ENCODE results near the gene CRABP2. TPM values are rescaled to one million over a fixed set of nuclear protein-coding genes. Genes with fewer than 3 reads are reported as not detected.

The CRABP2 gene
- total and polyA plus RNA-seq, 10 donors = 1.2 to 13.1 (median 3.7) TPM

- no peak for DNase-seq
- Histone ChIP-seq H3K27ac (peak overlapping the region; percentile 67 to 87 (median 80)), H3K4me3 (peak overlapping the region in 5 of 8 donors; percentile 7 to 55 (median 17)), H3K27me3 (replicated peaks in 1 of 7) (peaks cover 0 to 25% (median 15%) of the 10 kb centered on the region in 7 donors), H3K36me3 (no peaks in the 10 kb centered on the region), H3K4me1 (peaks cover 67 to 100% (median 92%) of the 10 kb centered on the region in 6 donors), H3K9me3 (no peaks in the 10 kb centered on the region)
- TF ChIP-seq POLR2A (IDR thresholded peaks at IDR 0.05) (no peak), POLR2AphosphoS5 (IDR thresholded peaks at IDR 0.05) (no peak)
- TF ChIP-seq, protein P1, sequence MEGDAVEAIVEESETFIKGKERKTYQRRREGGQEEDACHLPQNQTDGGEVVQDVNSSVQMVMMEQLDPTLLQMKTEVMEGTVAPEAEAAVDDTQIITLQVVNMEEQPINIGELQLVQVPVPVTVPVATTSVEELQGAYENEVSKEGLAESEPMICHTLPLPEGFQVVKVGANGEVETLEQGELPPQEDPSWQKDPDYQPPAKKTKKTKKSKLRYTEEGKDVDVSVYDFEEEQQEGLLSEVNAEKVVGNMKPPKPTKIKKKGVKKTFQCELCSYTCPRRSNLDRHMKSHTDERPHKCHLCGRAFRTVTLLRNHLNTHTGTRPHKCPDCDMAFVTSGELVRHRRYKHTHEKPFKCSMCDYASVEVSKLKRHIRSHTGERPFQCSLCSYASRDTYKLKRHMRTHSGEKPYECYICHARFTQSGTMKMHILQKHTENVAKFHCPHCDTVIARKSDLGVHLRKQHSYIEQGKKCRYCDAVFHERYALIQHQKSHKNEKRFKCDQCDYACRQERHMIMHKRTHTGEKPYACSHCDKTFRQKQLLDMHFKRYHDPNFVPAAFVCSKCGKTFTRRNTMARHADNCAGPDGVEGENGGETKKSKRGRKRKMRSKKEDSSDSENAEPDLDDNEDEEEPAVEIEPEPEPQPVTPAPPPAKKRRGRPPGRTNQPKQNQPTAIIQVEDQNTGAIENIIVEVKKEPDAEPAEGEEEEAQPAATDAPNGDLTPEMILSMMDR (IDR thresholded peaks at IDR 0.05 in 8 of 11, conservative IDR thresholded peaks at IDR 0.05 in 3 of 11) = no peak
- intact Hi-C loops (cut with DNase I; ENCODE audit: low total_unique reads) = no loop called here
- 33 to 50% (median 47%) methylated on average over 2 of the region's 2 CpGs for WGBS, 5 donors
Measured at GRCh38 chr1:156660752-156661112, 44.7 kb downstream of the CRABP2 start.

GRCh38 chr1:156659988-156660751, 45.2 kb downstream of the CRABP2 start:
- peaks cover 61 to 94% (median 86%) of the 10 kb centered on the region in 6 donors for H3K4me1 ChIP-seq
- intact Hi-C loops (cut with DNase I; ENCODE audit: low total_unique reads) = no loop called here
- H3K4me3 ChIP-seq = peak overlapping the region in 5 of 8 donors; percentile 7 to 55 (median 17)

GRCh38 chr1:156659661-156659987, 45.8 kb downstream of the CRABP2 start:
- Histone ChIP-seq H3K27ac (peak overlapping the region in 5 of 8 donors; percentile 19 to 87 (median 82)), H3K9me3 (no peaks in the 10 kb centered on the region), H3K36me3 (no peaks in the 10 kb centered on the region), H3K4me1 (peaks cover 56 to 89% (median 81%) of the 10 kb centered on the region in 6 donors), H3K27me3 (replicated peaks in 1 of 7) (peaks cover 0 to 36% (median 16%) of the 10 kb centered on the region in 7 donors), H3K4me3 (peak overlapping the region in 2 of 8 donors; percentile 16 to 55)
- no peak for DNase-seq
- intact Hi-C loops (cut with DNase I; ENCODE audit: low total_unique reads) = no loop called here
- no peak for TF ChIP-seq POLR2A (IDR thresholded peaks at IDR 0.05)
- TF ChIP-seq POLR2AphosphoS5 (IDR thresholded peaks at IDR 0.05) = no peak
- TF ChIP-seq, protein P1 (IDR thresholded peaks at IDR 0.05 in 8 of 11, conservative IDR thresholded peaks at IDR 0.05 in 3 of 11) = no peak
- 18 to 33% (median 29%) methylated on average over 6 of the region's 6 CpGs for WGBS, 5 donors

More at GRCh38 chr1:156659988-156660751, 45.2 kb downstream of the CRABP2 start:
- peak overlapping the region; percentile 67 to 87 (median 80) for H3K27ac ChIP-seq
- peaks cover 0 to 30% (median 16%) of the 10 kb centered on the region in 7 donors for H3K27me3 ChIP-seq (replicated peaks in 1 of 7)
- no peaks in the 10 kb centered on the region for H3K9me3 ChIP-seq
- peak; percentile 62 to 85 (median 74) for TF ChIP-seq POLR2AphosphoS5 (IDR thresholded peaks at IDR 0.05)
- no peak for TF ChIP-seq POLR2A (IDR thresholded peaks at IDR 0.05)
- TF ChIP-seq, protein P1 (IDR thresholded peaks at IDR 0.05 in 8 of 11, conservative IDR thresholded peaks at IDR 0.05 in 3 of 11) = peak; percentile 94 to 99 (median 98)
- WGBS, 5 donors = 11 to 21% (median 18%) methylated on average over 18 to 38 of the region's 38 CpGs
- peak; percentile 97 for DNase-seq
- no peaks in the 10 kb centered on the region for H3K36me3 ChIP-seq

DNA sequence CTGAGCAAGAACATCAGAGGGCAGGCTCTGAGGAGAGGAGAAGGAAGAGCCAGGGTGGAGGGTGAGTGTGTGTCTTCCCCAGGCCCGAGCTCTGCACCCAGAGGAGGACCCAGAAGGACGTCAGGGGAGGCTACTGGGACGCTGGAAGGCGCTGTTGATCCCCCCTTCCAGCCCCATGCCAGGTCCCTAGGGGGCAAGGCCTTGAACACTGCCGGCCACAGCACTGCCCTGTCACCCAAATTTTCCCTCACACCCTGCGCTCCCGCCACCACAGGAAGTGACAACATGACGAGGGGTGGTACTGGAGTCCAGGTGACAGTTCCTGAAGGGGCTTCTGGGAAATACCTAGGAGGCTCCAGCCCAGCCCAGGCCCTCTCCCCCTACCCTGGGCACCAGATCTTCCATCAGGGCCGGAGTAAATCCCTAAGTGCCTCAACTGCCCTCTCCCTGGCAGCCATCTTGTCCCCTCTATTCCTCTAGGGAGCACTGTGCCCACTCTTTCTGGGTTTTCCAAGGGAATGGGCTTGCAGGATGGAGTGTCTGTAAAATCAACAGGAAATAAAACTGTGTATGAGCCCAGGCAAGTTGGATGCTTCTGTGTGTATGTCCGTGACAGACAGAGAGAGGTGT, 46.3 kb downstream of the CRABP2 start:
- Histone ChIP-seq H3K27ac (peak overlapping the region in 5 of 8 donors; percentile 19 to 87 (median 82)), H3K27me3 (replicated peaks in 1 of 7) (peaks cover 0 to 42% (median 16%) of the 10 kb centered on the region in 7 donors), H3K4me1 (peaks cover 50 to 83% (median 75%) of the 10 kb centered on the region in 6 donors), H3K4me3 (no peak overlapping the region), H3K36me3 (no peaks in the 10 kb centered on the region), H3K9me3 (no peaks in the 10 kb centered on the region)
- TF ChIP-seq, protein P1 (IDR thresholded peaks at IDR 0.05 in 8 of 11, conservative IDR thresholded peaks at IDR 0.05 in 3 of 11) = no peak
- TF ChIP-seq POLR2A (IDR thresholded peaks at IDR 0.05) (no peak), POLR2AphosphoS5 (IDR thresholded peaks at IDR 0.05) (no peak)
- WGBS, 5 donors = 57 to 73% (median 72%) methylated on average over 9 to 10 of the region's 10 CpGs
- intact Hi-C loops (cut with DNase I; ENCODE audit: low total_unique reads) = no loop called here
- no peak for DNase-seq
